H1 (cell line): ENCODE results near the gene PDE4D. TPM values are rescaled to one million over a fixed set of nuclear protein-coding genes. Genes with fewer than 3 reads are reported as not detected.

Experiments used
- CTCF ChIA-PET: fragments of 300-600 bp; sonication (Branson Sonifier 250); formaldehyde crosslinking; loops from one replicate; lab custom pipeline; 2021; ENCODE audit not compliant: partially characterized antibody; lab: Charles Lee
- POLR2A ChIA-PET: fragments of 300-600 bp; sonication (Branson Sonifier 250); formaldehyde crosslinking; loops from one replicate; lab custom pipeline; 2021; ENCODE audit warnings: inconsistent platforms; ENCODE audit not compliant: partially characterized antibody; lab: Charles Lee
- DNase-seq, 2 experiments: peaks; one replicate each; pipeline versions ENCODE4 v3.0.0 to v3.0.0-alpha.2; 2010 to 2022; ENCODE audit warnings: low spot score in 2 of 2, low read depth in 1 of 2, mixed read lengths in 1 of 2
- FAIRE-seq: peaks from 2 replicates; lab custom pipeline; 2011; peaks lifted over from hg19 to GRCh38; lab: Jason Lieb, UNC
- H2AFZ ChIP-seq: 2 replicates; pipeline ENCODE4 v1.8.1; 2012; ENCODE audit warnings: low read length, inconsistent platforms
- H2AK5ac ChIP-seq: 2 replicates; pipeline ENCODE4 v1.6.1; 2013; ENCODE audit warnings: low read depth, low read length
- H2BK120ac ChIP-seq: replicated peaks from 2 replicates; pipeline ENCODE3; 2013; ENCODE audit warnings: low read depth, low read length, inconsistent platforms
- H2BK12ac ChIP-seq: 2 replicates; pipeline ENCODE4 v1.6.1; 2013; ENCODE audit warnings: low read depth, low read length
- H2BK15ac ChIP-seq: 2 replicates; pipeline ENCODE4 v1.6.1; 2013; ENCODE audit warnings: low read length
- H2BK20ac ChIP-seq: 2 replicates; pipeline ENCODE4 v1.6.1; 2013; ENCODE audit warnings: low read length
- H2BK5ac ChIP-seq: 2 replicates; pipeline ENCODE4 v1.6.1; 2013; ENCODE audit warnings: low read depth, low read length
- H3K14ac ChIP-seq: 2 replicates; pipeline ENCODE4 v1.6.1; 2013; ENCODE audit warnings: inconsistent platforms; ENCODE audit not compliant: insufficient read length
- H3K18ac ChIP-seq: 2 replicates; pipeline ENCODE4 v1.6.1; 2013; ENCODE audit warnings: low read length; ENCODE audit errors: extremely low read depth
- H3K23ac ChIP-seq: 2 replicates; pipeline ENCODE4 v1.6.1; 2013; ENCODE audit warnings: inconsistent platforms; ENCODE audit not compliant: insufficient read length
- H3K23me2 ChIP-seq: 2 replicates; pipeline ENCODE4 v1.6.1; 2013; ENCODE audit warnings: low read depth, low read length
- H3K27ac ChIP-seq: 2 replicates; pipeline ENCODE4 v1.6.1; 2011; ENCODE audit warnings: low read depth, low read length, inconsistent platforms
- H3K27me3 ChIP-seq, 4 experiments: replicated peaks in 1 of 4; 1 replicate in 1 of 4; 2 replicates in 3 of 4; pipeline versions ENCODE4 v1.6.1 to v1.8.1; 2011 to 2013; ENCODE audit warnings: low read length in 3 of 4, mild to moderate bottlenecking in 3 of 4, inconsistent platforms in 2 of 4, mixed read lengths in 2 of 4, moderate library complexity in 1 of 4; ENCODE audit not compliant: control insufficient read depth in 3 of 4, insufficient read depth in 3 of 4; ENCODE audit errors: extremely low read depth in 1 of 4
- H3K36me3 ChIP-seq, 4 experiments: 2 replicates each; pipeline versions ENCODE4 v1.6.1 to v1.8.1; 2011 to 2013; ENCODE audit warnings: mild to moderate bottlenecking in 4 of 4, low read length in 3 of 4, moderate library complexity in 2 of 4, control low read depth in 1 of 4, inconsistent platforms in 1 of 4; ENCODE audit not compliant: insufficient read depth in 4 of 4, control insufficient read depth in 2 of 4
- H3K4ac ChIP-seq: replicated peaks from 2 replicates; pipeline ENCODE3; 2013; ENCODE audit warnings: low read length, low read depth, mixed read lengths, inconsistent platforms; ENCODE audit not compliant: insufficient read length
- H3K4me1 ChIP-seq, 4 experiments: replicated peaks in 1 of 4; 1 replicate in 1 of 4; 2 replicates in 3 of 4; pipeline versions ENCODE4 v1.6.1 to v1.8.1; 2011 to 2013; ENCODE audit warnings: low read length in 3 of 4, inconsistent platforms in 2 of 4, mixed read lengths in 1 of 4; ENCODE audit not compliant: insufficient read depth in 4 of 4, control insufficient read depth in 3 of 4
- H3K4me2 ChIP-seq, 2 experiments: 2 replicates each; pipeline versions ENCODE4 v1.6.1 to v1.8.1; 2011 to 2013; ENCODE audit warnings: low read depth in 2 of 2, low read length in 2 of 2, control low read depth in 1 of 2, inconsistent platforms in 1 of 2, mild to moderate bottlenecking in 1 of 2; ENCODE audit not compliant: insufficient read depth in 1 of 2
- H3K4me3 ChIP-seq, 4 experiments: fragments of 200-600, 300-600 bp in 1 of 4; sonication (generic), shearing (Covaris generic), sonication (Bioruptor Twin) in 1 of 4; 2 replicates each; pipeline versions ENCODE4 v1.5.1 to v1.8.1; 2011 to 2016; ENCODE audit warnings: low read length in 4 of 4, low read depth in 3 of 4, control low read depth in 2 of 4, inconsistent platforms in 2 of 4, mild to moderate bottlenecking in 2 of 4, mixed read lengths in 1 of 4, moderate library complexity in 1 of 4; ENCODE audit not compliant: insufficient read depth in 2 of 4; ENCODE audit errors: extremely low read depth in 1 of 4
- H3K56ac ChIP-seq: replicated peaks from 2 replicates; pipeline ENCODE3; 2013; ENCODE audit warnings: low read depth, mild to moderate bottlenecking, mixed read lengths, low read length, inconsistent platforms; ENCODE audit not compliant: insufficient read length
- H3K79me1 ChIP-seq: 2 replicates; pipeline ENCODE4 v1.6.1; 2013; ENCODE audit warnings: low read depth, low read length, control low read depth
- H3K79me2 ChIP-seq, 2 experiments: 2 replicates each; pipeline versions ENCODE4 v1.6.1 to v1.8.1; 2012 to 2013; ENCODE audit warnings: low read length in 2 of 2, mild to moderate bottlenecking in 2 of 2, inconsistent platforms in 1 of 2; ENCODE audit not compliant: insufficient read depth in 2 of 2, control insufficient read depth in 1 of 2
- H3K9ac ChIP-seq, 4 experiments: replicated peaks in 1 of 4; 1 replicate in 1 of 4; 2 replicates in 3 of 4; pipeline versions ENCODE4 v1.6.1 to v1.8.1; 2011 to 2013; ENCODE audit warnings: low read depth in 3 of 4, low read length in 3 of 4, control low read depth in 2 of 4, mild to moderate bottlenecking in 2 of 4, moderate library complexity in 2 of 4, inconsistent platforms in 1 of 4; ENCODE audit errors: extremely low read depth in 1 of 4
- H3K9me3 ChIP-seq, 2 experiments: 2 replicates each; pipeline versions ENCODE4 v1.6.1 to v1.8.1; 2012 to 2013; ENCODE audit warnings: mild to moderate bottlenecking in 2 of 2, moderate library complexity in 2 of 2, control low read depth in 1 of 2, inconsistent platforms in 1 of 2, low read depth in 1 of 2, low read length in 1 of 2, mixed read lengths in 1 of 2; ENCODE audit not compliant: insufficient read depth in 2 of 2
- H4K20me1 ChIP-seq, 2 experiments: replicated peaks in 1 of 2; 2 replicates each; pipeline versions ENCODE3 to v1.8.1; 2011 to 2013; ENCODE audit warnings: inconsistent platforms in 2 of 2, low read length in 2 of 2, mild to moderate bottlenecking in 1 of 2; ENCODE audit not compliant: insufficient read depth in 2 of 2, control insufficient read depth in 1 of 2
- H4K5ac ChIP-seq: 2 replicates; pipeline ENCODE4 v1.6.1; 2013; ENCODE audit warnings: low read length, low read depth, mixed read lengths, inconsistent platforms; ENCODE audit not compliant: insufficient read length
- H4K8ac ChIP-seq: 2 replicates; pipeline ENCODE4 v1.8.0; 2013; ENCODE audit warnings: mild to moderate bottlenecking, moderate library complexity, low read length, inconsistent platforms; ENCODE audit not compliant: insufficient read depth; ENCODE audit errors: extremely low read depth
- H4K91ac ChIP-seq: replicated peaks from 2 replicates; pipeline ENCODE3; 2013; ENCODE audit warnings: low read length, mixed read lengths, inconsistent platforms; ENCODE audit not compliant: insufficient read length
- BACH1 ChIP-seq: IDR thresholded peaks from 2 replicates; pipeline ENCODE4 v1.6.1; 2012; ENCODE audit warnings: low read length, improper control_type of control experiment
- MAX ChIP-seq: IDR thresholded peaks from 2 replicates; pipeline ENCODE4 v1.6.1; 2012; ENCODE audit warnings: inconsistent platforms
- TEAD4 ChIP-seq: IDR thresholded peaks from 2 replicates; pipeline ENCODE4 v1.6.1; 2012; ENCODE audit warnings: low read depth, low read length, inconsistent platforms, mixed read lengths
- polyA plus RNA-seq, 7 experiments: library from polyadenylated mRNA; depleted of rRNA in 3 of 7; stranded (reverse) in 5 of 7; unstranded in 2 of 7; fragments of >200 nt in 5 of 7; fragments of 200-250 nt in 2 of 7; gene quantifications; 1 replicate in 5 of 7; 2 replicates in 1 of 7; 4 replicates in 1 of 7; pipeline versions ENCODE4 v1.2.1 to v1.2.3, GENCODE V29; 2011 to 2013; ENCODE audit warnings: missing spikeins in 2 of 7, mixed read lengths in 2 of 7
- total RNA-seq: library from RNA; stranded (reverse); fragmentation: NEBNext Ultra II Directional; extraction: Animal tissue kit (Norgen Biotek cat#: 25700); gene quantifications from 2 replicates; pipeline ENCODE4 v1.2.1, GENCODE V29; 2021

The PDE4D gene
- total and polyA plus RNA-seq, 2 of the 8 experiments (the other 6 are each of a cell fraction or from before 2014, with no cell fraction given) = 2.3 to 3.7 TPM

- Histone ChIP-seq H3K27ac (no peak overlapping the region), H3K4me3 (no peak overlapping the region), H3K4me2 (no peak overlapping the region), H3K4ac (no peak overlapping the region), H3K9me3 (no peaks in the 10 kb centered on the region), H2BK12ac (no peak overlapping the region), H3K14ac (no peak overlapping the region), H4K5ac (no peak overlapping the region), H3K23me2 (no peaks in the 10 kb centered on the region), H2AK5ac (no peak overlapping the region), H2BK15ac (no peak overlapping the region), H3K79me2 (no peaks in the 10 kb centered on the region), H3K9ac (no peak overlapping the region), H4K8ac (no peak overlapping the region), H4K20me1 (no peaks in the 10 kb centered on the region), H3K23ac (no peak overlapping the region), H3K79me1 (no peaks in the 10 kb centered on the region), H2AFZ (no peak overlapping the region), H2BK5ac (no peak overlapping the region), H3K56ac (no peak overlapping the region), H4K91ac (no peak overlapping the region), H2BK120ac (no peak overlapping the region), H3K18ac (no peak overlapping the region), H3K36me3 (no peaks in the 10 kb centered on the region), H2BK20ac (no peak overlapping the region), H3K4me1 (peaks cover 0 to 4% (median 0%) of the 10 kb centered on the region in 4 experiments; a peak in 1 of 7 replicates), H3K27me3 (peaks cover 0 to 1% (median 0%) of the 10 kb centered on the region in 4 experiments; a peak in 1 of 7 replicates)
- ChIA-PET POLR2A (no interaction called here), CTCF (interaction anchor here (0.8 kb wide), 1 partner anchor 124 kb away, joined by 3 read pairs; no protein-coding TSS in a partner anchor)
- TF ChIP-seq TEAD4 (no peak), BACH1 (no peak), MAX (no peak)
- DNase-seq (no peak), FAIRE-seq (no peak)
Measured at GRCh38 chr5:59621477-59621876, 272.0 kb downstream of the PDE4D start.
